Activated CD8-positive, alpha-beta memory T cell treated with anti-CD3 and anti-CD28 coated beads, Interleukin-2, amount 50 U/mL, for 1 hour (primary cell): ENCODE data around the gene ALCAM.
"Not testable (repeated sequence)": the region's sequence is repeated elsewhere in the genome, so short reads cannot be mapped to it uniquely, and the experiment has no call there.

Source experiments
- DNase-seq: peaks from one replicate; pipeline ENCODE4 v3.0.0-alpha.2; 2020; ENCODE audit errors: extremely low read depth

Gene ALCAM

GRCh38 chr3:105584003-105584790 lies 217.5 kb downstream of the ALCAM start:
- no peak for DNase-seq

GRCh38 chr3:105593315-105593714 lies 226.6 kb downstream of the ALCAM start:
- no peak for DNase-seq

GRCh38 chr3:105594219-105594618 lies 227.5 kb downstream of the ALCAM start:
- DNase-seq, result no peak

GRCh38 chr3:105598042-105598796 lies 231.5 kb downstream of the ALCAM start:
- DNase-seq, result no peak

GRCh38 chr3:105599350-105599749 lies 232.6 kb downstream of the ALCAM start:
- no peak for DNase-seq

- DNase-seq, result not testable (repeated sequence)
Measured at GRCh38 chr3:105601756-105602155, 235.0 kb downstream of the ALCAM start.

- not testable (repeated sequence) for DNase-seq
Measured at GRCh38 chr3:105602286-105602685, 235.6 kb downstream of the ALCAM start.

- not testable (repeated sequence) for DNase-seq
Measured at GRCh38 chr3:105603516-105603915, 236.8 kb downstream of the ALCAM start.

GRCh38 chr3:105606016-105606415 lies 239.3 kb downstream of the ALCAM start:
- DNase-seq, result no peak

- DNase-seq, result no peak
Measured at GRCh38 chr3:105608623-105609022, 241.9 kb downstream of the ALCAM start.

GRCh38 chr3:105610473-105610872 lies 243.8 kb downstream of the ALCAM start:
- DNase-seq, result no peak

GRCh38 chr3:105611304-105612192 lies 244.8 kb downstream of the ALCAM start:
- DNase-seq, result no peak

- DNase-seq, result no peak
Measured at GRCh38 chr3:105613120-105613519, 246.4 kb downstream of the ALCAM start.

- no peak for DNase-seq
Measured at GRCh38 chr3:105614288-105615030, 247.8 kb downstream of the ALCAM start.

- DNase-seq, result no peak
Measured at GRCh38 chr3:105615814-105616213, 249.1 kb downstream of the ALCAM start.

GRCh38 chr3:105616374-105617121 lies 249.8 kb downstream of the ALCAM start:
- no peak for DNase-seq

- DNase-seq, result no peak
Measured at GRCh38 chr3:105618556-105618955, 251.8 kb downstream of the ALCAM start.

GRCh38 chr3:105619651-105620050 lies 252.9 kb downstream of the ALCAM start:
- DNase-seq, result no peak

GRCh38 chr3:105620236-105620635 lies 253.5 kb downstream of the ALCAM start:
- DNase-seq, result no peak

GRCh38 chr3:105622169-105622568 lies 255.5 kb downstream of the ALCAM start:
- no peak for DNase-seq
